ENCODE results near the gene UMOD.

UMOD gene

DNA sequence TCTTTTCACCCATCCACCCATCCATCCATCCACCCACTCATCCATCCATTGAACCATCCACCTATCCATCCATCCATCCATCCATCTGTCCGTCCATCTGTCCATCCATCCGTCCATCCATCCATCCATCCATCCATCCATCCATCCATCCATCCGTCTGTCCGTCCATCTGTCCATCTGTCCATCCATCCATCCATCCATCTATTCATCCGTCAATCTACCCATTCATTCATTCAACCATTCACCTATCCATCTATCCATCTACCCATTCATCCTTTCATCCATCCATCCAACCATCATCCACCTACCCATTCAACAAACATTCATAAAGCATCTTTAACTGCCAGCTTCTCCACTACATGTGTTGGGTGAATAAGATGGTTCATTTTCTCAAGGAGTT lies 54.1 kb downstream of the UMOD start:
- no peak for DNase-seq (ENCODE audit: low read depth)
- TF ChIP-seq, protein P1, sequence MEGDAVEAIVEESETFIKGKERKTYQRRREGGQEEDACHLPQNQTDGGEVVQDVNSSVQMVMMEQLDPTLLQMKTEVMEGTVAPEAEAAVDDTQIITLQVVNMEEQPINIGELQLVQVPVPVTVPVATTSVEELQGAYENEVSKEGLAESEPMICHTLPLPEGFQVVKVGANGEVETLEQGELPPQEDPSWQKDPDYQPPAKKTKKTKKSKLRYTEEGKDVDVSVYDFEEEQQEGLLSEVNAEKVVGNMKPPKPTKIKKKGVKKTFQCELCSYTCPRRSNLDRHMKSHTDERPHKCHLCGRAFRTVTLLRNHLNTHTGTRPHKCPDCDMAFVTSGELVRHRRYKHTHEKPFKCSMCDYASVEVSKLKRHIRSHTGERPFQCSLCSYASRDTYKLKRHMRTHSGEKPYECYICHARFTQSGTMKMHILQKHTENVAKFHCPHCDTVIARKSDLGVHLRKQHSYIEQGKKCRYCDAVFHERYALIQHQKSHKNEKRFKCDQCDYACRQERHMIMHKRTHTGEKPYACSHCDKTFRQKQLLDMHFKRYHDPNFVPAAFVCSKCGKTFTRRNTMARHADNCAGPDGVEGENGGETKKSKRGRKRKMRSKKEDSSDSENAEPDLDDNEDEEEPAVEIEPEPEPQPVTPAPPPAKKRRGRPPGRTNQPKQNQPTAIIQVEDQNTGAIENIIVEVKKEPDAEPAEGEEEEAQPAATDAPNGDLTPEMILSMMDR (IDR thresholded peaks at IDR 0.05; ENCODE audit: control insufficient read depth, extremely low read depth, insufficient read depth) = no peak
- H3K4me3 ChIP-seq (ENCODE audit: low read depth, low read length) = no peak overlapping the region

DNA sequence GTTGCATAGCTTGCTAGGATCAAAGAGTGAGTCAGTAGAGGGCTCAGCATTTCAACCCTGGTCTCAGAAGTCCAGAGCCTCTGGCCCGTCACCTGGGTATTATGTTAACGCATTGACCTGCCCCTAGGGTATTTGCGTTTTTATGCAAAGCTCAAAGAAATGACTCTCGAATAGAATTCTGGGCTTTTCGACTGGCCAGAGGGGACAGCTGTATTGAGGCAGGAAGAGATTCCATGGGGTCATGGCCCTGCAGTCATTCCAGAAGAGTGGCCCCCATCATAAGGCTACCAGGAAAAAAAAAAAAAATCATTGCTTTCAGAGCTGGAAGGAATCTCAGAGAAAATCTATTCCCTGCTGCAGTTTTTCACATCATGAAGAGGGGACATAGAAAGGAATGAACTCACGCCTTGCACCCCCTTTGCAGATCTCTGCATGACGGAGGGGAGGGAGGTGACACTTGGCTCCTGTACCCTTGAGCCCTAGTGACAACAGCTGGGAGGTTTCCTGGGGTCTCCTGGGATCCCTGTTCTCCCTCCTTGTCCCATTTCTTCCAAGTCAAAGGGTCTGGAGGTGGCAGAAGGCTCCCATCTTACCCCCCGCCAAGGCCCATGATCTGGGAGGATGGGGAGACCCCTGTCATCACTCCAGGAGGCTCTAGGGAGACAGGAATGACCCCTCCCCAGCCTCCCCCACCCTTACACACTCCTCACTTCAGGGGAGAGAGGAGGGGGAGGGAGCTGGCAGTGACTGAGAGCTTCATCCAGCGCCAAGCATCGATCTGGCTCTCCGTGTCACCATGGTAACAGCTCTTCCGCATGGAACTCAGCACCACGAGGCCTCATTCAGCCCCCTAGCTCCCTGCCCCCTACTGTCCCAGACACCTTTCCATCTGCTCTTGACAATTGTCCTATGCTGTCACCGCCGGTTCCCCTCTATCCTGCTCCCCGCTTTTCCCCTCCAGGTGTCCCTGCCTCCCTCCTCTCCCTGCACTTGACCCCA lies 61.0 kb downstream of the UMOD start:
- TF ChIP-seq, protein P1 (IDR thresholded peaks at IDR 0.05; ENCODE audit: control insufficient read depth, extremely low read depth, insufficient read depth) = no peak
- no peak overlapping the region for H3K4me3 ChIP-seq (ENCODE audit: low read depth, low read length)
- no peak for DNase-seq (ENCODE audit: low read depth)

DNA sequence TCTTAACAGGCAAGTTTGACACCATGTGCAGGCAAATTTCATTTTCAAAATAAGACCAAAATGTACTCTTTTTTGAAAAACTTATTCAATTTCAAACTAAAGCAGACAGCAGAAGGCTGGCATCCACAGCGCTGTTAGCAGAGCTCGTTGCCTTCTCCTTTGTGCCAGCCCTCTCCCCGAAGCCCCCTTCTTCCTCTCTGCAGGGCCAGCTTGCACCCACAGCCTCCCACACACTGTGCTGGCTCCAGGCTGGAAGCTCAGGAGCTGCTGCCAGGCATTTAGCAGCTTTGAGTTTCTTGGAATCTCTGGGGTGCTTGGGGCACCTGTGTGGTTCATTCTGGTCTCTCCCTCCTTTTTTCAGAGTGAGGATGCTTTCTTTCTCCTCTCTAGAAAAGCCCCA lies 62.9 kb downstream of the UMOD start:
- no peak overlapping the region for H3K4me3 ChIP-seq (ENCODE audit: low read depth, low read length)
- TF ChIP-seq, protein P1 (IDR thresholded peaks at IDR 0.05; ENCODE audit: control insufficient read depth, extremely low read depth, insufficient read depth) = no peak
- no peak for DNase-seq (ENCODE audit: low read depth)

- TF ChIP-seq, protein P1 (IDR thresholded peaks at IDR 0.05; ENCODE audit: control insufficient read depth, extremely low read depth, insufficient read depth) = no peak
- DNase-seq (ENCODE audit: low read depth) = no peak
- no peak overlapping the region for H3K4me3 ChIP-seq (ENCODE audit: low read depth, low read length)
These were observed 66.5 kb downstream of the UMOD start for GRCh38 chr16:20285993-20286499.

Measured in LNCaP clone FGC (cell line).